Mucosa of rectum (tissue), 2 donors: ENCODE measurements around the gene PSPN.
A peak's percentile ranks its signal among the peaks of the same experiment; 100 is the strongest.

Source experiments
- H3K27ac ChIP-seq, 2 donors: one replicate each; pipeline ENCODE4 v1.7.0; 2013; ENCODE audit warnings: inconsistent platforms in 2 of 2, low read depth in 2 of 2, low read length in 2 of 2
- H3K27me3 ChIP-seq, 2 donors: one replicate each; pipeline ENCODE4 v1.7.0; 2013; ENCODE audit warnings: low read length in 2 of 2; ENCODE audit not compliant: control insufficient read depth in 2 of 2, insufficient read depth in 2 of 2
- H3K36me3 ChIP-seq, 2 donors: one replicate each; pipeline ENCODE4 v1.7.0; 2013; ENCODE audit warnings: low read length in 2 of 2; ENCODE audit not compliant: control insufficient read depth in 2 of 2, insufficient read depth in 2 of 2
- H3K4me1 ChIP-seq, 2 donors: one replicate each; pipeline ENCODE4 v1.7.0; 2013; ENCODE audit warnings: low read length in 2 of 2, mild to moderate bottlenecking in 1 of 2; ENCODE audit not compliant: control insufficient read depth in 2 of 2, insufficient read depth in 2 of 2
- H3K4me3 ChIP-seq, 2 donors: one replicate each; pipeline ENCODE4 v1.7.0; 2013; ENCODE audit warnings: low read length in 2 of 2
- H3K9ac ChIP-seq, 2 donors: one replicate each; pipeline ENCODE4 v1.7.0; 2013; ENCODE audit warnings: low read length in 2 of 2, low read depth in 1 of 2, mild to moderate bottlenecking in 1 of 2
- H3K9me3 ChIP-seq, 2 donors: one replicate each; pipeline ENCODE4 v1.7.0; 2013; ENCODE audit warnings: low read length in 2 of 2; ENCODE audit not compliant: control insufficient read depth in 2 of 2
- donor health status: healthy.
- donor health status: Normal muscosa, but diverticular disease.

The PSPN gene, protein sequence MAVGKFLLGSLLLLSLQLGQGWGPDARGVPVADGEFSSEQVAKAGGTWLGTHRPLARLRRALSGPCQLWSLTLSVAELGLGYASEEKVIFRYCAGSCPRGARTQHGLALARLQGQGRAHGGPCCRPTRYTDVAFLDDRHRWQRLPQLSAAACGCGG

GRCh38 chr19:6375411-6376010 lies at the start of gene PSPN:
Gene PSPN (minus strand): TSS chr19:6375933. CDS start chr19:6375849, 84 bp downstream.
- Histone ChIP-seq H3K9ac (no peak within 1 kb of the TSS), H3K9me3 (no peaks in the 10 kb centered on the region), H3K4me3 (no peak within 1 kb of the TSS), H3K4me1 (peaks cover 4 to 13% of the 10 kb centered on the region in 2 donors), H3K27me3 (no peaks in the 10 kb centered on the region), H3K36me3 (peaks cover 16 to 20% of the 10 kb centered on the region in 2 donors), H3K27ac (no peak within 1 kb of the TSS)

- H3K36me3 ChIP-seq, result peaks cover 16 to 17% of the 10 kb centered on the region in 2 donors
- H3K9ac ChIP-seq, result peak overlapping the region in 1 of 2 donors; percentile 41
- H3K27ac ChIP-seq, result peak overlapping the region; percentile 67 to 84
Observed at GRCh38 chr19:6424939-6425731, 49.4 kb upstream of the PSPN start.

GRCh38 chr19:6424195-6424938 lies 48.6 kb upstream of the PSPN start, which contains the start of gene KHSRP:
Gene KHSRP (minus strand): TSS chr19:6424811. CDS start chr19:6424701, 110 bp downstream.
- H3K4me3 ChIP-seq, result peak within 1 kb of the TSS; percentile 86 to 90
- peak within 1 kb of the TSS; percentile 74 to 88 for H3K9ac ChIP-seq
- H3K27ac ChIP-seq, result peak within 1 kb of the TSS; percentile 67 to 84
- H3K4me1 ChIP-seq, result peaks cover 11 to 16% of the 10 kb centered on the region in 2 donors
- peaks cover 23 to 24% of the 10 kb centered on the region in 2 donors for H3K36me3 ChIP-seq
- no peaks in the 10 kb centered on the region for H3K27me3 ChIP-seq
- no peaks in the 10 kb centered on the region for H3K9me3 ChIP-seq

More at GRCh38 chr19:6424939-6425731, 49.4 kb upstream of the PSPN start:
- Histone ChIP-seq H3K4me1 (peaks cover 11 to 16% of the 10 kb centered on the region in 2 donors), H3K9me3 (no peaks in the 10 kb centered on the region), H3K27me3 (no peaks in the 10 kb centered on the region), H3K4me3 (peak overlapping the region; percentile 43 to 63)

- Histone ChIP-seq H3K4me1 (peaks cover 11 to 16% of the 10 kb centered on the region in 2 donors), H3K4me3 (peak overlapping the region; percentile 86 to 90), H3K9me3 (no peaks in the 10 kb centered on the region), H3K9ac (peak overlapping the region; percentile 74 to 88), H3K36me3 (peaks cover 30 to 32% of the 10 kb centered on the region in 2 donors), H3K27ac (peak overlapping the region; percentile 22 to 61), H3K27me3 (no peaks in the 10 kb centered on the region)
Observed at GRCh38 chr19:6423499-6424194, 47.9 kb upstream of the PSPN start.

- Histone ChIP-seq H3K27me3 (no peaks in the 10 kb centered on the region), H3K4me1 (peaks cover 11 to 16% of the 10 kb centered on the region in 2 donors), H3K9ac (no peak overlapping the region), H3K9me3 (no peaks in the 10 kb centered on the region), H3K27ac (no peak overlapping the region), H3K36me3 (peaks cover 52 to 55% of the 10 kb centered on the region in 2 donors), H3K4me3 (no peak overlapping the region)
Observed at GRCh38 chr19:6421075-6422014, 45.6 kb upstream of the PSPN start.

DNA sequence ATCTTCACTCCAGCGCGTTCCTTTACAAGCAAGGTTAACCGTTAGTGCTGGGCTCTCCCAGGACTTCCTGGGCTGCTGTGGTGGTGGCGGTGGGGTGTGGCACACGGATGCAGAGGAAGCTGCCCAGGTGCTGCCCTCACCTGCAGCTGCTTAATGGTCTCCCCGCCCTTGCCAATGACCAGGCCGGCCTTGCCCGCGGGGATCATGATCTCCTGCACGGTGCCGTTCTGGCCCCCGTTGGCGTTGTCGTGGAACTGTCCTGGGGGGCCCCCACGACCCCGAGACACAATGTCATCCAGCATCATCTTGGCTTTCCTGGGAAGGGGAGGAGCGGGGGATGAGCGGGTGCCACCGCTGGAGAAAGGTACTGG lies 42.8 kb upstream of the PSPN start:
- no peak overlapping the region for H3K4me3 ChIP-seq
- H3K9ac ChIP-seq, result no peak overlapping the region
- no peak overlapping the region for H3K27ac ChIP-seq
- no peaks in the 10 kb centered on the region for H3K9me3 ChIP-seq
- peaks cover 4 to 12% of the 10 kb centered on the region in 2 donors for H3K4me1 ChIP-seq
- peaks cover 67 to 73% of the 10 kb centered on the region in 2 donors for H3K36me3 ChIP-seq
- H3K27me3 ChIP-seq, result no peaks in the 10 kb centered on the region

DNA sequence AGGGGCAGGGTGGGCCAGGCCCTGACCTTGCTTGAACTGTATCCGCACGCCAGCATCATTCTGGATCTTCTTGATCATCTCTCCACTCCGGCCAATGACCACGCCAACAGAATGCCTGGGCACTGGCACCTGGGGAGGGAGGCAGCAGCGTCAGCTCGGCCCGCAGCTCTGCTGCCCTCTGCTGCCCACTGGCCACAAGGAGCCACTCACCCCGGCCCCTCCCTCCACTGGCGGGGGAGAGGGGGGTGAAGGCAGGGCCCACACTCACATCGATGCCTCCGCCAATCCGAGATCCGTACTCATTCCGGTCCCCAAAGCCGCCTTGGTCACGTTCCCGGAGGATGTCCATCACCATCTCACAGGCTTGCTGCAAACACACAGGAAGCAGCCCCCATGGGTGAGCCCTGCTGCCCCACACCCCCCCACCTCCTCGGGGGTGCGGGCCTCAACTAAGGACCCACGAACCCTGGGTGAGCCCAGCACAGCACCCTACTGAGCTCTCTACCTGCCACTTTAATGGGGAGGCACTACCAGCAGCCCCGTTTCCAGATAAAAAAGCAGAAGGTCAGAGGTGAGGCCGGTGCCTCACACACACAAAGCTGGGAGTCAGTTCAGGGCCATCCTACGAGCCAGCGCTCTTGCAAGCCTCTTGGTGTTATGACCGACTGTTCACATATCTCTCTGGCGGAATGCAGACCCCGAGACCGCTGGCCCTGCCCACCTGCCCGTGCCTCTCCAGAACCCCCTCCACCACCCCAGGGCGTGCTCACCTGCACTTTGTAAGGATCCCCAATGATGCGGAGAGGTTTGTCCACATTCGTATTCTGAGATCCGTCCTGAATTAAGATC lies 42.2 kb upstream of the PSPN start:
- H3K36me3 ChIP-seq, result peaks cover 67 to 73% of the 10 kb centered on the region in 2 donors
- H3K27me3 ChIP-seq, result no peaks in the 10 kb centered on the region
- no peak overlapping the region for H3K9ac ChIP-seq
- H3K4me3 ChIP-seq, result no peak overlapping the region
- no peaks in the 10 kb centered on the region for H3K9me3 ChIP-seq
- H3K4me1 ChIP-seq, result peaks cover 0 to 6% of the 10 kb centered on the region in 2 donors
- no peak overlapping the region for H3K27ac ChIP-seq

DNA sequence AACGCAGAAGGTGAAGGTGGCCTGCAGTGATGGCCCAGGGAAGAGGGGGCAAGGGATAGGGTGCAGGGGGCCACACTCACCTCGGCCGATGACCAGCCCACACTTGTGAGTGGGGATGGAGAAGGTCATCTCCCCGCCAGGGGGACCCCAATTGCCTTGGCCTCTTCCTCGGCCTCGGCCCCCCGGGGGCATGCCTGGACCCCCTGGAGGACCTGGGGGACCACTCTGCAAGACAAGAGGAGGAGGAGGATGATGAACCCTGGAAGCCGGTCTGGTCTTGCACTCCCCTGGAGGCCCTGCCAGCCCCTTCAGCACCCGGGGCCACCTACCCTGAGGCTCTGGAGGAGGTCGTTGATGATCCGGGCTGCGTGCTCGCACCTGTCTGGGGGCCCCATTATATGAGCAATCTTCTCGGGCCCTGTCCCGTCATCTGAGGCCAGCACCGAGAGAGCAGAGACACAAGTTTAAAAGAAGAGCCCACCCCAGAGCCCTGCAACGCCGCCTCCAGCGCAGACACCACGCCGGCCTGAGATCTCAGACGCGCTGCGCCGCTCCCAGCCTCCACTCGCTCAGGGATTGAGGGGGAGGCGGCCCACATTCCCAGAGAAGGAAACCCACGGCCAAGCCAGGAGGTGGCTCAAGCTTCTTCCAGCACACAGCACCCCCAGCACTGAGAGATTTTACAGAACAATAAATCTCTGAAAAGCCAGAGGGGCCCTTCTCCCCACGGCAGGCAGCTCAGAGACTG lies 41.1 kb upstream of the PSPN start:
- Histone ChIP-seq H3K36me3 (peaks cover 64 to 70% of the 10 kb centered on the region in 2 donors), H3K4me1 (peaks cover 0 to 5% of the 10 kb centered on the region in 2 donors), H3K9ac (no peak overlapping the region), H3K9me3 (no peaks in the 10 kb centered on the region), H3K27me3 (no peaks in the 10 kb centered on the region), H3K27ac (no peak overlapping the region), H3K4me3 (no peak overlapping the region)
